Measurements from ENCODE around the gene GLRX.

GLRX gene

DNA sequence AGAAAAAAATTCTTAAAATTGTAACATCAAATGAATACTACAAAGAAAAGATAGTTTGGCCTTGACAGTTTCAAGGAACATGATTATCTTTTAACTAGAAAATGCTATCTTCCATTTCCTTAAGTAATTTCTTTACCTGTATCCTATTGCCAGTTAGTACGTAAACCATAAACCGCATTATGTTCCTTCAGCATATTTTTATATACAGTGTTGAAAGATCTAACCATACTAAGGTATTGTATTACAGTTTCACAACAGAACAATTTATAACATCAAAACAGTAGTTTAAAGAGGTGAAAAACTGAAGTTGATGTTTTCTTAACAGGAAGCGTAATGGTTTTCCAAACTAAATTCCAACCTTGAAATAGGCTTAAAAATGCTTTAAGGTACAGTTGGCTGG is 45.1 kb downstream of the GLRX start:
- no peak for TF ChIP-seq CTCF (IDR thresholded peaks at IDR 0.05; ENCODE audit: low read depth, low read length)
- Histone ChIP-seq H3K27me3 (no peaks in the 10 kb centered on the region), H3K4me3 (ENCODE audit: low read depth, low read length) (no peak overlapping the region), H3K4me1 (peaks cover 20% of the 10 kb centered on the region), H3K36me3 (peaks cover 22% of the 10 kb centered on the region), H3K9me3 (no peaks in the 10 kb centered on the region)
- no peak for DNase-seq

- no peaks in the 10 kb centered on the region for H3K27me3 ChIP-seq
- no peak for DNase-seq
- no peak overlapping the region for H3K4me3 ChIP-seq (ENCODE audit: low read depth, low read length)
- H3K36me3 ChIP-seq, result peaks cover 33% of the 10 kb centered on the region
- H3K9me3 ChIP-seq, result no peaks in the 10 kb centered on the region
- TF ChIP-seq CTCF (IDR thresholded peaks at IDR 0.05; ENCODE audit: low read depth, low read length), result no peak
- peaks cover 37% of the 10 kb centered on the region for H3K4me1 ChIP-seq
Measured at GRCh38 chr5:95773335-95774059, 49.0 kb downstream of the GLRX start.

DNA sequence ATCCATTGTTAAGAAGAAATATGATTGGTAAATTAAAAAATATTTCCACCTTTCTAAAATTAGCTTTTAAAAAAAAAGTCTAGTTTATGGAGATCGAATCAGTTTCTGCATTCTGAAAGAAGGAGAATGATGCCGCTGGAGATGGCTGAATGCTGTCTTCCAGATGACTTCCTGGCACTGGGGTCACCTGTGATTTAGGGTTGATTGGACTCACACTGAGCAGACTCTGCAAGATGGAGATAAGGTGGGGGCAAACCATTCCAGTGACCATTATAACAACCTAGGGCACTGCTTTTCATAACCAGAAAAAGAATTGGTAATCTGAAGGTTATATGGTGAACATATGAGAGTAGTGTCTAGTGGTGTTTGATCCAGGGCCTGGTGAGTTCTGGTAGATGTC is 50.6 kb downstream of the GLRX start:
- H3K36me3 ChIP-seq, result peaks cover 43% of the 10 kb centered on the region
- DNase-seq, result no peak

DNA sequence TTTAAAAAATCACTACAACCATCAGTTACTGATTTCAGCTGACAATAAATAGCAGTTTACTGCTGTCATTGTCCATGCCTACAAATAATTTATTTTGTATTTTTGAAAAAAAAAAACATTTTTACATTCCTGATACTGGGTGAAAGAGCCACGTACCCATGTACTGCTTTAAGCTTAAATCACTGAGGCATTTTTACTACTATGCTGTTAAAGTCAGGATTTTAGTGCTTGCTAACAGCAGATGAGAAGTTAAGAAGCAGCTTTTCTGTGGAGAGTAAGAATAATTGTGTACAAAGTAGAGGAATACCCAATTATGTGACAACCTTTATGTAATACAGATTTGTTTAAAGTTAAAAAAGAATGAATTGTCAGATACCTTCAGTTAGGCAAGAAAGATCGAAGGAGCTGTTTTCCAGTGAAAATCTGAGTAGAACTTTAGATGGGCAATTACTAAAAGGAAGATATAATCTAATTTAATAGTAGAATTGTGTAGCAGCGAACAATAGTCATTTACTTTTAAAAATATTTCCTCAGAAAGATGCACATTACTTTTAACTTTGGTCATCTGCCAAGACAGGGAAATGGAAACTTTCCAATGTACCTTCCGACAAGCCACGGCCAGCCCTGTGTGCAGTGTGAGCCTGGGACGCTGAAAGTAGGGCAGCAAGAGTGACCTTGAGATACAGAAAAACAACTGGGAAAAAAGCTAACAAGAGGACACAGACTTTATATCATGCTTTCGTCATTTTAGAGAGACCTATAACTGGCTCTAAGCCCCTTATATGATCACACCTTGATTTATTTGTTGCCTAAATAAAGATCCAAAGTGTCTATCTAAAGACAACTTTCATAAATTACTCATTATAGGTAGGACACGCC is 51.5 kb downstream of the GLRX start:
- Histone ChIP-seq H3K27me3 (no peaks in the 10 kb centered on the region), H3K36me3 (peaks cover 43% of the 10 kb centered on the region), H3K4me1 (peaks cover 37% of the 10 kb centered on the region), H3K9me3 (no peaks in the 10 kb centered on the region), H3K4me3 (ENCODE audit: low read depth, low read length) (no peak overlapping the region)
- no peak for TF ChIP-seq CTCF (IDR thresholded peaks at IDR 0.05; ENCODE audit: low read depth, low read length)
- DNase-seq, result no peak

More for the DNA sequence above, 50.6 kb downstream of the GLRX start:
- TF ChIP-seq CTCF (IDR thresholded peaks at IDR 0.05; ENCODE audit: low read depth, low read length), result no peak
- H3K4me1 ChIP-seq, result peaks cover 37% of the 10 kb centered on the region
- H3K9me3 ChIP-seq, result no peaks in the 10 kb centered on the region
- no peak overlapping the region for H3K4me3 ChIP-seq (ENCODE audit: low read depth, low read length)
- no peaks in the 10 kb centered on the region for H3K27me3 ChIP-seq

- no peak for DNase-seq
- no peak for TF ChIP-seq CTCF (IDR thresholded peaks at IDR 0.05; ENCODE audit: low read depth, low read length)
- Histone ChIP-seq H3K9me3 (no peaks in the 10 kb centered on the region), H3K27me3 (no peaks in the 10 kb centered on the region), H3K4me3 (ENCODE audit: low read depth, low read length) (no peak overlapping the region), H3K36me3 (peaks cover 47% of the 10 kb centered on the region), H3K4me1 (peaks cover 34% of the 10 kb centered on the region)
Measured at GRCh38 chr5:95768731-95769130, 53.8 kb downstream of the GLRX start.

DNA sequence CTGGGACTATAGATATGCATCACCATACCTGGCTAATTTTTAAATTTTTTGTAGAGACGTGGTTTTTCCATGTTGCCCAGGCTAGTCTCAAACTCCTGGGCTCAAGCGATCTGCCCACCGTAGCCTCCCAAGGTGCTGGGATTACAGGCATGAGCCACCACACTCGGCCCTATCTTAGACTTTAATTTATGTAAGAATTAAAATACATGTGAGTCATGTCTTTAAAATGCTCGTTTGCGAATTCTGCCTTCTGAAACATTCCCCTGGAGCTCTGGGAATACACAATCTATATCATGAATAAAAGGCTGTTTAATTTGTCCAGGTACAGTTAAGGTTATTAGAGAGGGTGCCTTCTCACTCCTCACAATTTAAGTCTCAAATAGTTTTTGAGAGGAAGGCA is 58.6 kb downstream of the GLRX start:
- no peak for DNase-seq
- Histone ChIP-seq H3K4me1 (peaks cover 23% of the 10 kb centered on the region), H3K4me3 (ENCODE audit: low read depth, low read length) (no peak overlapping the region), H3K9me3 (no peaks in the 10 kb centered on the region), H3K36me3 (peaks cover 38% of the 10 kb centered on the region), H3K27me3 (no peaks in the 10 kb centered on the region)
- TF ChIP-seq CTCF (IDR thresholded peaks at IDR 0.05; ENCODE audit: low read depth, low read length), result no peak

Data from BE2C (cell line).